T-helper 2 cell (primary cell): ENCODE measurements around the gene OR2G6.

Source experiments
- DNase-seq, 5 experiments: peaks; one replicate each; pipeline versions ENCODE4 v3.0.0 to v3.0.0-alpha.2; 2012 to 2022

Gene OR2G6

GRCh38 chr1:248576260-248576980, 68.5 kb downstream of the OR2G6 start:
- no peak for DNase-seq
